Neuronal stem cell (in vitro differentiated cells): ENCODE results near the gene CCDC28B.

Experiments
- DNase-seq: peaks from one replicate; pipeline ENCODE4 v3.0.0-alpha.2; 2013; ENCODE audit warnings: low spot score
- H2AFZ ChIP-seq: one replicate; pipeline ENCODE4 v1.6.1; 2013; ENCODE audit warnings: mild to moderate bottlenecking, low read length, inconsistent platforms
- H2AK5ac ChIP-seq: 2 replicates; pipeline ENCODE4 v1.6.1; 2013; ENCODE audit warnings: low read depth, mild to moderate bottlenecking, inconsistent platforms, low read length, moderate library complexity, mixed read lengths
- H2BK120ac ChIP-seq: 2 replicates; pipeline ENCODE4 v1.6.1; 2013; ENCODE audit warnings: low read depth, mild to moderate bottlenecking, inconsistent platforms, low read length, moderate library complexity, mixed read lengths
- H2BK12ac ChIP-seq: one replicate; pipeline ENCODE4 v1.6.1; 2013; ENCODE audit warnings: low read length, inconsistent platforms
- H2BK15ac ChIP-seq: 2 replicates; pipeline ENCODE4 v1.6.1; 2013; ENCODE audit warnings: mild to moderate bottlenecking, low read length, inconsistent platforms, mixed read lengths
- H2BK5ac ChIP-seq: one replicate; pipeline ENCODE4 v1.6.1; 2013; ENCODE audit warnings: inconsistent platforms, mild to moderate bottlenecking, low read length, moderate library complexity
- H3K14ac ChIP-seq: one replicate; pipeline ENCODE4 v1.6.1; 2013; ENCODE audit warnings: low read length, inconsistent platforms
- H3K18ac ChIP-seq: 2 replicates; pipeline ENCODE4 v1.6.1; 2013; ENCODE audit warnings: low read length, inconsistent platforms
- H3K23ac ChIP-seq: 2 replicates; pipeline ENCODE4 v1.6.1; 2013; ENCODE audit warnings: low read depth, mild to moderate bottlenecking, mixed read lengths, low read length, inconsistent platforms; ENCODE audit not compliant: poor library complexity
- H3K27ac ChIP-seq: replicated peaks from 3 replicates; pipeline ENCODE4 v1.5.1; 2013; ENCODE audit warnings: low read length, inconsistent platforms
- H3K27me3 ChIP-seq, 3 experiments: 2 replicates each; pipeline ENCODE4 v1.6.1; 2013; ENCODE audit warnings: low read length in 3 of 3, mild to moderate bottlenecking in 2 of 3, inconsistent platforms in 1 of 3, low read depth in 1 of 3, mixed read lengths in 1 of 3, moderate library complexity in 1 of 3; ENCODE audit not compliant: control insufficient read depth in 3 of 3, insufficient read depth in 3 of 3
- H3K36me3 ChIP-seq, 2 donors: replicated peaks in 1 of 2; 2 replicates each; pipeline ENCODE4 v1.6.1; 2013; ENCODE audit warnings: low read length in 2 of 2; ENCODE audit not compliant: control insufficient read depth in 2 of 2, insufficient read depth in 2 of 2
- H3K4ac ChIP-seq: 2 replicates; pipeline ENCODE4 v1.6.1; 2013; ENCODE audit warnings: inconsistent platforms, mild to moderate bottlenecking, low read length, moderate library complexity
- H3K4me1 ChIP-seq, 2 donors: 1 replicate in 1 of 2; 2 replicates in 1 of 2; pipeline ENCODE4 v1.6.1; 2013; ENCODE audit warnings: low read length in 2 of 2, low read depth in 1 of 2; ENCODE audit not compliant: control insufficient read depth in 2 of 2, insufficient read depth in 1 of 2
- H3K4me2 ChIP-seq: one replicate; pipeline ENCODE4 v1.6.1; 2013; ENCODE audit warnings: mild to moderate bottlenecking, low read length, inconsistent platforms; ENCODE audit not compliant: insufficient read depth, poor library complexity, severe bottlenecking
- H3K4me3 ChIP-seq, 2 donors: 2 replicates each; pipeline ENCODE4 v1.5.1; 2013; ENCODE audit warnings: low read length in 2 of 2, mild to moderate bottlenecking in 2 of 2, inconsistent platforms in 1 of 2, moderate library complexity in 1 of 2
- H3K79me1 ChIP-seq: one replicate; pipeline ENCODE4 v1.6.1; 2013; ENCODE audit warnings: low read depth, mild to moderate bottlenecking, inconsistent platforms, low read length, moderate library complexity
- H3K9ac ChIP-seq: one replicate; pipeline ENCODE4 v1.6.1; 2013; ENCODE audit warnings: mild to moderate bottlenecking, low read depth, low read length, inconsistent platforms; ENCODE audit not compliant: poor library complexity
- H3K9me3 ChIP-seq, 2 donors: replicated peaks in 1 of 2; 2 replicates each; pipeline versions ENCODE3 to v1.6.1; 2013; ENCODE audit warnings: low read length in 2 of 2, mild to moderate bottlenecking in 2 of 2, inconsistent platforms in 1 of 2, low read depth in 1 of 2, mixed read lengths in 1 of 2, moderate library complexity in 1 of 2; ENCODE audit not compliant: control insufficient read depth in 2 of 2, insufficient read depth in 1 of 2
- H4K8ac ChIP-seq: one replicate; pipeline ENCODE4 v1.6.1; 2013; ENCODE audit warnings: low read depth, mild to moderate bottlenecking, inconsistent platforms, low read length, moderate library complexity
- H4K91ac ChIP-seq: one replicate; pipeline ENCODE4 v1.6.1; 2013; ENCODE audit warnings: low read length, low read depth, mild to moderate bottlenecking, inconsistent platforms; ENCODE audit not compliant: poor library complexity
- WGBS, 2 donors: extraction: QIAGEN DNeasy Blood & Tissue Kit; methylation state at CpG; one replicate each; pipeline ENCODE4 v1.1.7; 2013; ENCODE audit warnings: missing lambda C conversion rate in 2 of 2, mixed read lengths in 1 of 2; ENCODE audit not compliant: insufficient read length in 2 of 2, insufficient replicate concordance in 1 of 2; ENCODE audit errors: extremely low coverage in 2 of 2; 5-methylcytosine and 5-hydroxymethylcytosine counted together

CCDC28B gene

DNA sequence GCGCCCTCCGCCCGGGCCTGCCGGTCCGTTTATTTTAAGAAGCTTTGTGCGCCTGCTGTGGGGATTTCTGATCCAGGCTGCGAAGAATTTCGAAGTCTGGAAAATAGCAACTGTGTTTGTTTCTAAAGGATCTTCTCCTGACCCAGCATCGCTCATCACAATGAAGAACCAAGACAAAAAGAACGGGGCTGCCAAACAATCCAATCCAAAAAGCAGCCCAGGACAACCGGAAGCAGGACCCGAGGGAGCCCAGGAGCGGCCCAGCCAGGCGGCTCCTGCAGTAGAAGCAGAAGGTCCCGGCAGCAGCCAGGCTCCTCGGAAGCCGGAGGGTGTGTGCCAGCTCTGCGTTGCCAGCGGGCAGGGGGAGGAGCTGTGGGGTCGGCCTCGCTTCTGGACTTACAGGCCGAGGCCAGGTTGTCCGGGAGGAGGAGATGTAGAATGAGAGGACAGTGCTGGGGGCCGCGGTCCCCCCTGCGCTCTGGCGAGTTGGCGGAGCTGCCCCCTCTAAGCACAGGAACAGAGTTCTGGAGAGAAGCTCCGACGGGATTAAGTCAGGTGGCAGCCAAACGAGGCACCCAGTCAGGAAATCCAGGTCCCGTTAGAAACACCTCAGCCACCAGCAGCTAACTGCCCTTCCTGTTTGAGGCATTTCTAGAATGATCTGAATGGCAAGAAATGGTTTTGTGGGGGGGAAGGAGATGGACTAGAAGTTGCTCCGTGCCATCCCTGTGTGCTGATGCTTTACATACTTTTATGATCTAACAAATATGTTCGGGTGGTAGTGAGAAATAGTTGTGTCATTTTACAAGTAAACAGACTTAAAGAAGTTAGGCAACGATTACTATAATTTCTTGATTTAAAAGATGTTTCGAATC lies 20.0 kb upstream of the CCDC28B start:
- Histone ChIP-seq H3K14ac (peak overlapping the region; percentile 75), H3K4me1 (peaks cover 11 to 15% of the 10 kb centered on the region in 2 donors), H2BK5ac (peak overlapping the region; percentile 77), H3K27me3 (no peaks in the 10 kb centered on the region), H3K4ac (no peak overlapping the region), H2BK12ac (no peak overlapping the region), H4K91ac (no peak overlapping the region), H3K4me3 (peak overlapping the region; percentile 71 to 77), H3K27ac (peak overlapping the region; percentile 93), H3K36me3 (peaks cover 23 to 47% of the 10 kb centered on the region in 2 donors), H4K8ac (no peak overlapping the region), H3K18ac (peak overlapping the region; percentile 78), H2AK5ac (peak overlapping the region; percentile 87), H3K23ac (peak overlapping the region; percentile 99), H3K4me2 (peak overlapping the region; percentile 100), H2AFZ (peak overlapping the region; percentile 94), H2BK15ac (peak overlapping the region; percentile 84), H2BK120ac (no peak overlapping the region), H3K9ac (peak overlapping the region; percentile 83), H3K9me3 (no peaks in the 10 kb centered on the region), H3K79me1 (peaks cover 11% of the 10 kb centered on the region)
- peak; percentile 20 for DNase-seq
- no CpG with 5 or more reads among the region's 36 CpGs for WGBS, 2 donors

GRCh38 chr1:32181065-32181464 lies 19.3 kb upstream of the CCDC28B start:
- no peak overlapping the region for H2BK120ac ChIP-seq
- H3K4me2 ChIP-seq: peak overlapping the region; percentile 3
- H4K8ac ChIP-seq: no peak overlapping the region
- H3K9ac ChIP-seq: no peak overlapping the region
- peak overlapping the region; percentile 2 for H3K14ac ChIP-seq
- H2BK15ac ChIP-seq: no peak overlapping the region
- peaks cover 23 to 50% of the 10 kb centered on the region in 2 donors for H3K36me3 ChIP-seq
- H3K4me3 ChIP-seq: peak overlapping the region in 1 of 2 donors; percentile 71
- no peak overlapping the region for H2AFZ ChIP-seq
- peaks cover 11 to 15% of the 10 kb centered on the region in 2 donors for H3K4me1 ChIP-seq
- H3K23ac ChIP-seq: peak overlapping the region; percentile 23
- WGBS, 2 donors: no CpG with 5 or more reads among the region's 9 CpGs
- H2AK5ac ChIP-seq: no peak overlapping the region
- no peaks in the 10 kb centered on the region for H3K9me3 ChIP-seq
- H2BK5ac ChIP-seq: no peak overlapping the region
- no peak overlapping the region for H2BK12ac ChIP-seq
- no peak overlapping the region for H3K27ac ChIP-seq
- H3K4ac ChIP-seq: no peak overlapping the region
- H3K27me3 ChIP-seq: no peaks in the 10 kb centered on the region
- H4K91ac ChIP-seq: no peak overlapping the region
- peaks cover 11% of the 10 kb centered on the region for H3K79me1 ChIP-seq
- H3K18ac ChIP-seq: no peak overlapping the region
- no peak for DNase-seq

- Histone ChIP-seq H2BK5ac (no peak overlapping the region), H3K4me3 (peak overlapping the region in 1 of 2 donors; percentile 71), H2BK120ac (no peak overlapping the region), H3K4me1 (peaks cover 11 to 15% of the 10 kb centered on the region in 2 donors), H3K4me2 (peak overlapping the region; percentile 3), H3K9me3 (no peaks in the 10 kb centered on the region), H3K27ac (no peak overlapping the region), H2AFZ (no peak overlapping the region), H3K27me3 (no peaks in the 10 kb centered on the region), H2AK5ac (no peak overlapping the region), H4K91ac (no peak overlapping the region), H2BK15ac (no peak overlapping the region), H3K23ac (peak overlapping the region; percentile 23), H3K9ac (no peak overlapping the region), H3K79me1 (peaks cover 11% of the 10 kb centered on the region), H3K14ac (no peak overlapping the region), H2BK12ac (no peak overlapping the region), H3K4ac (no peak overlapping the region), H3K18ac (no peak overlapping the region), H4K8ac (no peak overlapping the region), H3K36me3 (peaks cover 26 to 55% of the 10 kb centered on the region in 2 donors)
- DNase-seq: no peak
- no CpG with 5 or more reads among the region's 5 CpGs for WGBS, 2 donors
Observed at GRCh38 chr1:32181563-32181962, 18.8 kb upstream of the CCDC28B start.

GRCh38 chr1:32182060-32182459 lies 18.3 kb upstream of the CCDC28B start:
- Histone ChIP-seq H3K18ac (no peak overlapping the region), H2AK5ac (no peak overlapping the region), H3K9ac (no peak overlapping the region), H3K9me3 (no peaks in the 10 kb centered on the region), H4K91ac (no peak overlapping the region), H3K23ac (no peak overlapping the region), H3K4me1 (peaks cover 11 to 15% of the 10 kb centered on the region in 2 donors), H4K8ac (no peak overlapping the region), H2BK12ac (no peak overlapping the region), H2AFZ (no peak overlapping the region), H2BK5ac (no peak overlapping the region), H3K27me3 (no peaks in the 10 kb centered on the region), H3K4me2 (no peak overlapping the region), H2BK15ac (no peak overlapping the region), H3K27ac (no peak overlapping the region), H2BK120ac (no peak overlapping the region), H3K4me3 (no peak overlapping the region), H3K36me3 (peaks cover 27 to 60% of the 10 kb centered on the region in 2 donors), H3K4ac (no peak overlapping the region), H3K14ac (no peak overlapping the region), H3K79me1 (peaks cover 11% of the 10 kb centered on the region)
- WGBS, 2 donors: no CpG with 5 or more reads among the region's 6 CpGs
- DNase-seq: no peak
